HepG2 (cell line): ENCODE measurements around the gene LGI4. TPM values are rescaled to one million over a fixed set of nuclear protein-coding genes. Genes with fewer than 3 reads are reported as not detected.

ENCODE experiments used
- BCL3 ChIP-seq: sonication (generic); formaldehyde crosslinking; IDR thresholded peaks from 2 replicates; pipeline ENCODE4 v1.5.1; 2020; ENCODE audit warnings: mild to moderate bottlenecking, missing genetic modification reagents, moderate library complexity
- DNMT3B ChIP-seq: conservative IDR thresholded peaks from 2 replicates; pipeline ENCODE4 v1.6.1; 2016; ENCODE audit warnings: missing biosample characterization, control low read depth
- E2F5 ChIP-seq: sonication (generic); formaldehyde crosslinking; conservative IDR thresholded peaks from 2 replicates; pipeline ENCODE4 v1.4.0; 2020; ENCODE audit warnings: missing genetic modification reagents
- FOXJ3 ChIP-seq: sonication (generic); formaldehyde crosslinking; IDR thresholded peaks from 2 replicates; pipeline ENCODE4 v1.4.0; 2020; ENCODE audit warnings: missing genetic modification reagents, mild to moderate bottlenecking, borderline replicate concordance
- MEF2D ChIP-seq: sonication (generic); formaldehyde crosslinking; IDR thresholded peaks from 2 replicates; pipeline ENCODE4 v1.5.1; 2020; ENCODE audit warnings: mild to moderate bottlenecking, missing genetic modification reagents
- MTA3 ChIP-seq: sonication (generic); formaldehyde crosslinking; IDR thresholded peaks from 2 replicates; pipeline ENCODE4 v1.4.0; 2020; ENCODE audit warnings: missing genetic modification reagents
- PHF20 ChIP-seq: sonication (generic); formaldehyde crosslinking; IDR thresholded peaks from 2 replicates; pipeline ENCODE4 v1.5.0; 2020; ENCODE audit warnings: mild to moderate bottlenecking, missing genetic modification reagents
- PHF5A ChIP-seq: IDR thresholded peaks from one replicate; pipeline ENCODE4 v1.6.1; 2018; ENCODE audit warnings: low read depth, missing genetic modification reagents; ENCODE audit not compliant: unreplicated experiment
- SNAPC4 ChIP-seq: sonication (generic); formaldehyde crosslinking; IDR thresholded peaks from 2 replicates; pipeline ENCODE4 v1.4.0; 2020; ENCODE audit warnings: mild to moderate bottlenecking, missing genetic modification reagents
- SYNCRIP ChIP-seq: fragments of 200-400 bp; formaldehyde crosslinking; IDR thresholded peaks from 2 replicates; pipeline ENCODE4 v1.6.1; 2018; ENCODE audit warnings: mild to moderate bottlenecking, low read depth, low read length; ENCODE audit not compliant: insufficient read depth
- THYN1 ChIP-seq: sonication (generic); formaldehyde crosslinking; IDR thresholded peaks from 2 replicates; pipeline ENCODE4 v1.8.1; 2023; ENCODE audit warnings: low read depth, mild to moderate bottlenecking, moderate library complexity, missing genetic modification reagents, borderline replicate concordance
- ZNF530 ChIP-seq: sonication (generic); formaldehyde crosslinking; IDR thresholded peaks from 2 replicates; pipeline ENCODE4 v1.5.0; 2020; ENCODE audit warnings: low read depth, mild to moderate bottlenecking, missing genetic modification reagents
- ZNF605 ChIP-seq: sonication (generic); formaldehyde crosslinking; IDR thresholded peaks from 2 replicates; pipeline ENCODE4 v1.8.0; 2022; ENCODE audit warnings: mild to moderate bottlenecking, missing genetic modification reagents
- ZNF609 ChIP-seq: sonication (generic); formaldehyde crosslinking; IDR thresholded peaks from 2 replicates; pipeline ENCODE4 v1.4.0; 2020; ENCODE audit warnings: mild to moderate bottlenecking, missing genetic modification reagents, borderline replicate concordance
- ZNF841 ChIP-seq: sonication (generic); formaldehyde crosslinking; IDR thresholded peaks from 2 replicates; pipeline ENCODE4 v1.8.1; 2023; ENCODE audit warnings: missing genetic modification reagents, borderline replicate concordance
- ZNF850 ChIP-seq: sonication (generic); formaldehyde crosslinking; conservative IDR thresholded peaks from 2 replicates; pipeline ENCODE4 v1.9.0; 2021; ENCODE audit warnings: mild to moderate bottlenecking, missing genetic modification reagents
- ZNF878 ChIP-seq: sonication (generic); formaldehyde crosslinking; IDR thresholded peaks from 2 replicates; pipeline ENCODE4 v1.8.1; 2023; ENCODE audit warnings: mild to moderate bottlenecking, missing genetic modification reagents, moderate library complexity
- polyA plus RNA-seq, 8 experiments: library from polyadenylated mRNA; depleted of rRNA in 3 of 8; stranded (reverse) in 7 of 8; unstranded in 1 of 8; fragments of >200 nt; fragmentation: Illumina TruSeq in 4 of 8; extraction: Trizol in 4 of 8; gene quantifications; 2 replicates each; pipeline versions ENCODE4 v1.2.1 to v1.2.3, GENCODE V29; 2011 to 2016; ENCODE audit warnings: low read depth in 4 of 8, missing spikeins in 1 of 8, mixed read lengths in 1 of 8; ENCODE audit not compliant: insufficient read depth in 1 of 8
- total RNA-seq, 5 experiments: library from RNA; depleted of rRNA; stranded (reverse); fragments of >200 nt; fragmentation: Illumina TruSeq; extraction: Trizol; gene quantifications; 2 replicates each; pipeline ENCODE4 v1.2.3, GENCODE V29; 2016; ENCODE audit warnings: low read depth in 1 of 5

LGI4 gene
- total and polyA plus RNA-seq, 2 of the 13 experiments (the other 11 are each of a cell fraction or from before 2014, with no cell fraction given), result 2.8 TPM; not detected in 1

GRCh38 chr19:35135389-35135909 is 590 bp upstream of the LGI4 start (continued):
- TF ChIP-seq PHF20 (CRISPR knock-in tag) (no peak), PHF5A (CRISPR knock-in tag) (no peak), ZNF841 (CRISPR knock-in tag) (no peak), DNMT3B (CRISPR knock-in tag) (no peak), ZNF530 (CRISPR knock-in tag) (no peak), BCL3 (CRISPR knock-in tag) (no peak; the same call in 1 of the 2 replicates), ZNF605 (CRISPR knock-in tag) (no peak), ZNF878 (peak; percentile 36; the same call in 1 of the 2 replicates), SNAPC4 (no peak), ZNF609 (CRISPR knock-in tag) (0 out of 2 replicates have a peak, but pooled peaks have one; percentile 18), ZNF850 (CRISPR knock-in tag) (no peak), FOXJ3 (CRISPR knock-in tag) (no peak), THYN1 (CRISPR knock-in tag) (no peak), MEF2D (no peak), SYNCRIP (no peak), E2F5 (no peak), MTA3 (no peak)
